RWPE1 (cell line): ENCODE results near the gene ZSWIM8.
A peak's percentile ranks its signal among the peaks of the same experiment; 100 is the strongest.

Source experiments
- CTCF ChIA-PET: fragments of 350-600 bp; sonication (Branson Sonifier 250); formaldehyde crosslinking; extraction: SDS; loops from one replicate; lab custom pipeline; 2021; lab: Yijun Ruan, JAX
- POLR2A ChIA-PET: fragments of 400-600 bp; formaldehyde crosslinking; extraction: SDS; loops from one replicate; lab custom pipeline; 2020; ENCODE audit warnings: antibody characterized with exemption; ENCODE audit not compliant: low non-redundant PET; lab: Yijun Ruan, JAX
- DNase-seq: peaks from one replicate; pipeline ENCODE4 v3.0.0; 2012; ENCODE audit warnings: low spot score
- H3K27ac ChIP-seq: fragments of 450-650 bp; 2 replicates; pipeline ENCODE4 v1.5.1; 2017
- CTCF ChIP-seq: fragments of 450-650 bp; conservative IDR thresholded peaks from 2 replicates; pipeline ENCODE4 v1.5.1; 2017; ENCODE audit warnings: low read depth, mild to moderate bottlenecking

Gene ZSWIM8

DNA sequence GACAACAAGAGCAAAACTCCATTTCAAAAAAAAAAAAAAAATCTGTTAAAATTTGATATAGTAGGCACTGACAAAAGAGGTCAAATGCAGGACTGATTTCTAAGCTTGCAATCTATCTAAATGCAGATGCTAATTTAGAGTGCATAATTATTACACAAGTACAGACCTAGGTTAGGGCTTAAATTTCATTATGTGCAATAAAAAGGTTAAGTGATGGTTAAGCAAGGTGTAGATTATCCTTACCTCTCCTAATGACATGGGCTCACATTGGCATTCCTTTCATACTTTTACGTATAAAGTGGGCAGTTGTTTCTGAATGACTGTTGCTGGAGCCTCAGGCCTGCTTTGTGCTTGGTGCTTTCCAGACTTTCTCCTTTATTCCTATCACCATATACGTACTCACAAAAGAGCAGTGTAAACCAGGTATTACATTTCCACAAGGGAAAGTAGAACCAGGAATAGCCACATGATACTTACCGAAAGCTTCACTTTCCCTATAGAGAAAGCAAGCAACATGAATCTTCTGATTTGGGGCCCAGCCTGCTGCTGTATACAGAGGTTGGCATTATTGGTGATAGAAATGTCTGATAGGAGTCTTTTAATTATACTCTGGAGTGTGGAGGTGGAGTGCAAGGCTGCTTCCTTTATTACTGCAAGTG, 5.7 kb upstream of the ZSWIM8 start:
- no peak for TF ChIP-seq CTCF
- ChIA-PET CTCF (interaction anchor here (0.6 to 1.0 kb wide), 4 partner anchors 100 to 1444 kb away, joined by 3 to 7 read pairs (median 4); no protein-coding TSS in a partner anchor), POLR2A (interaction anchor here (0.5 to 0.7 kb wide), 2 partner anchors 16 to 139 kb away, joined by 5 to 7 read pairs; no protein-coding TSS in a partner anchor)
- peak overlapping the region; percentile 36 for H3K27ac ChIP-seq
- DNase-seq, result no peak

GRCh38 chr10:73780301-73780700, 5.1 kb upstream of the ZSWIM8 start:
- CTCF ChIA-PET, result no interaction called here
- POLR2A ChIA-PET, result no interaction called here
- no peak for DNase-seq
- peak overlapping the region; percentile 44 for H3K27ac ChIP-seq
- TF ChIP-seq CTCF, result no peak

DNA sequence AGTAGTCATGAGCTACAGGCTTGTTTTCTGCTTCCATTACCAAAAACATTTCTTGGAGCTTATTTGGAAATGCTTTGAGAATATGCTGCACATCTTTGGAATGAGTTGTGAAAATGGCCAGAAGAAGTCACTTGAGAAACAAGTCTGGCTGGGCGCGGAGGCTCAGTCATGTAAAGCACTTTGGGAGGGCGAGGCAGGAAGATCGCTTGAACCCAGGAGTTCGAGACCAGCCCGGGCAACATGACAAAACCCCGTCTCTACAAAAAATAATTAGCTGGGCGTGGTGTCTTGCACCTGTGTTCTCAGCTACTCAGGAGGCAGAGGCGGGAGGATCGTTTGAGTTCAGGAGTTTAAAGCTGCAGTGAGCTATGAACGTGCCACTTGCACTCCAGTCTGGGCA, 4.4 kb upstream of the ZSWIM8 start:
- no peak for DNase-seq
- peak overlapping the region; percentile 90 for H3K27ac ChIP-seq
- TF ChIP-seq CTCF, result no peak
- ChIA-PET CTCF (no interaction called here), POLR2A (no interaction called here)

GRCh38 chr10:73781548-73781878, 3.9 kb upstream of the ZSWIM8 start:
- ChIA-PET CTCF (interaction anchor here (0.8 kb wide), 1 partner anchor 97 kb away, joined by 4 read pairs; no protein-coding TSS in a partner anchor), POLR2A (interaction anchor here (0.8 kb wide), 1 partner anchor 29 kb away, joined by 3 read pairs; no protein-coding TSS in a partner anchor)
- DNase-seq, result no peak
- H3K27ac ChIP-seq, result peak overlapping the region; percentile 90
- TF ChIP-seq CTCF, result no peak

DNA sequence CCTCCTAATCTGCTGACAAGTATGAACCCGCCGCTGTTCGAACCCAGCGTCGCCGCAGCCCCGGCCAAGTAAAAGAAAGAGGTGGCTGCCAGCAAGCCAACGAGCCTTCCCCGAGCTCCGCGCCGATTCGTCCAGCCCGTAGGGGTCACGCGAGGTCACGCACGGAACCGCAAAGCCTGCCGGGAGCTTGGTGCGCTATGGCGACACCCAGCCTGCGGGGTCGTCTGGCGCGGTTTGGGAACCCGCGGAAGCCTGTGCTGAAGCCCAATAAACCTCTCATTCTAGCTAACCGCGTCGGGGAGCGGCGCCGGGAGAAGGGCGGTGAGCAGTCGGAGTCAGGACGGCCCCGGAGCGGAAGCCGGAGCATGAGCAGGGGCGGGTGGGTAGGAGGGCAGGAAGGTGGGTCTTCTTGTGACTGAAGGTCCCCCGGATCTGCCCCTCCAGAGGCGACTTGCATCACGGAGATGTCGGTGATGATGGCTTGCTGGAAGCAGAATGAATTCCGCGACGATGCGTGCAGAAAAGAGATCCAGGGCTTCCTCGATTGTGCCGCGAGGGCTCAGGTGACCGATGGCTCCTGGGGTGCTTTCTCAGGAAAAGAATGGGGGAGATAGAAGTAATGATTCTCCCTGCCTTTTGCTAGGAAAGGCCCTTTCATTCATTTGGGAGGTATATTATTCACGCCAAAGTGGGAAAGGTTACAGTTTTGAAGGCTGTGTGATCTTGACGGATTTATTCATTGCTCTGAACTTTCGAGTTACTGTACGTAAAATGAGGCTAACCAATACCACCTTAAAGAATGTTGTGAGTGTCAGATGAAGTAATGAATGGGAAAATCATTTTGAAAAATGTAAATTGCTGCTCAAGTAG, 3.3 kb upstream of the ZSWIM8 start, which contains the start of gene CHCHD1:
Gene CHCHD1, plus strand, starts transcription at position 170 of the 870 bp plus-strand sequence. Its CDS starts 28 bp downstream, at position 198.
- no peak for TF ChIP-seq CTCF
- H3K27ac ChIP-seq, result peak within 1 kb of the TSS; percentile 90
- peak; percentile 89 for DNase-seq
- POLR2A ChIA-PET, result interaction anchor here (0.8 kb wide), 1 partner anchor 28 kb away, joined by 3 read pairs; no protein-coding TSS in a partner anchor
- CTCF ChIA-PET, result interaction anchor here (0.8 kb wide), 1 partner anchor 97 kb away, joined by 4 read pairs; no protein-coding TSS in a partner anchor

DNA sequence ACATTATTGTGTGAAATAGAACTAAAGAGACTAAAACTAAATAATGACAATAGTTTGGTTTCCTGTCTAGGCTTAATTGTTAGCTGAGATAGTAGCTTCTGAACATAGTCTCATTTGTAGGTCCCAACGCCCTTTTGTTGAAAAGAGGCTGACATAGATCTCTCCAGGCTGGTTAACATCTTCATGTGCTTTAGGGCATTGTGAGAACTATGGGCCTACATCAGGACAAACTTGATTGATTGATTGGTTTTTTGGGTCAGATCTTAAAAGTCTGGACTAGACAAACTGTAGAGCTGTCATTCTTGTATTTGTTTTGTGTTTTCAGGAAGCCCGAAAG, 2.7 kb upstream of the ZSWIM8 start:
- DNase-seq, result no peak
- no peak for TF ChIP-seq CTCF
- ChIA-PET POLR2A (no interaction called here), CTCF (interaction anchor here (0.6 kb wide), 1 partner anchor 24 kb away, joined by 3 read pairs; no protein-coding TSS in a partner anchor)
- H3K27ac ChIP-seq, result no peak overlapping the region
